A549 (cell line): ENCODE results near the gene PIM1. TPM values are rescaled to one million over a fixed set of nuclear protein-coding genes. Genes with fewer than 3 reads are reported as not detected.
A peak's percentile ranks its signal among the peaks of the same experiment; 100 is the strongest.

Source experiments
- ATAC-seq, 2 experiments: fragments of 200-7000 bp in 1 of 2; fragments of >200 bp in 1 of 2; cut with Nextera tagmentation in 1 of 2; cut with Tn5 transposase in 1 of 2; 3 replicates each; pipeline versions ENCODE4 v1.8.0 to v1.9.1; 2018 to 2020; ENCODE audit warnings: mild to moderate bottlenecking in 1 of 2, moderate library complexity in 1 of 2
- CTCF ChIA-PET: fragments of 300-600 bp; sonication (Branson Sonifier 250); formaldehyde crosslinking; extraction: SDS; loops from one replicate; lab custom pipeline; 2021; ENCODE audit warnings: antibody characterized with exemption, inconsistent platforms; lab: Yijun Ruan, JAX
- POLR2A ChIA-PET: fragments of 350-600 bp; formaldehyde crosslinking; extraction: SDS; loops from one replicate; lab custom pipeline; 2021; ENCODE audit warnings: antibody characterized with exemption, inconsistent platforms; lab: Yijun Ruan, JAX
- DNase-seq, 2 experiments: peaks; one replicate each; pipeline versions ENCODE4 v3.0.0 to v3.0.0-alpha.2; 2011 to 2016; ENCODE audit warnings: low read depth in 1 of 2, low spot score in 1 of 2
- FAIRE-seq: peaks from 2 replicates; lab custom pipeline; 2011; peaks lifted over from hg19 to GRCh38; lab: Jason Lieb, UNC
- H3K27ac ChIP-seq, 2 experiments: fragments of >200 bp; sonication (Bioruptor Twin); formaldehyde crosslinking; 3 replicates each; pipeline ENCODE4 v1.5.1; 2016 to 2017
- H3K4me1 ChIP-seq: fragments of >200 bp; sonication (Bioruptor Twin); formaldehyde crosslinking; 3 replicates; pipeline ENCODE4 v1.6.1; 2016
- H3K4me2 ChIP-seq: fragments of >200 bp; sonication (Bioruptor Twin); formaldehyde crosslinking; 3 replicates; pipeline ENCODE4 v1.6.1; 2016
- H3K4me3 ChIP-seq: fragments of >200 bp; sonication (Bioruptor Twin); formaldehyde crosslinking; 3 replicates; pipeline ENCODE4 v1.5.1; 2016
- H3K9me3 ChIP-seq: fragments of >200 bp; sonication (Bioruptor Twin); formaldehyde crosslinking; 3 replicates; pipeline ENCODE4 v1.6.1; 2016
- BHLHE40 ChIP-seq: IDR thresholded peaks from 2 replicates; pipeline ENCODE4 v1.6.1; 2012; ENCODE audit warnings: low read depth, low read length, inconsistent platforms
- CHD2 ChIP-seq: fragments of 150-350 bp; IDR thresholded peaks from 2 replicates; pipeline ENCODE4 v1.6.1; 2014; ENCODE audit warnings: low read length; ENCODE audit not compliant: partially characterized antibody
- EHF ChIP-seq: fragments of 250-450 bp; sonication (Bioruptor Pico); IDR thresholded peaks from 2 replicates; pipeline ENCODE4 v1.5.0; 2020; ENCODE audit warnings: mild to moderate bottlenecking
- FOSL2 ChIP-seq, 2 experiments: fragments of 450-650 bp in 1 of 2; fragments of >200 bp in 1 of 2; sonication (Bioruptor Twin) in 1 of 2; formaldehyde crosslinking; IDR thresholded peaks; 2 replicates each; pipeline versions ENCODE4 v1.5.0 to v1.6.1; 2016 to 2020; ENCODE audit warnings: mild to moderate bottlenecking in 1 of 2, moderate library complexity in 1 of 2
- HOXB13 ChIP-seq: fragments of 250-450 bp; sonication (Bioruptor Pico); IDR thresholded peaks from 2 replicates; pipeline ENCODE4 v1.5.0; 2020; ENCODE audit warnings: low read depth, mild to moderate bottlenecking, moderate library complexity
- JUN ChIP-seq, 2 experiments: fragments of >200 bp; sonication (Bioruptor Twin); formaldehyde crosslinking; IDR thresholded peaks; 2 replicates in 1 of 2; 3 replicates in 1 of 2; pipeline ENCODE4 v1.6.1; 2016 to 2017
- MYC ChIP-seq: IDR thresholded peaks from 2 replicates; pipeline ENCODE4 v1.6.1; 2012; ENCODE audit warnings: mild to moderate bottlenecking, inconsistent platforms, low read length, improper control_type of control experiment, borderline replicate concordance
- NPAS2 ChIP-seq: fragments of 250-450 bp; sonication (Bioruptor Pico); IDR thresholded peaks from 2 replicates; pipeline ENCODE4 v1.8.0; 2022; ENCODE audit warnings: mild to moderate bottlenecking, moderate library complexity, borderline replicate concordance
- RFX5 ChIP-seq: fragments of 450-650 bp; IDR thresholded peaks from 2 replicates; pipeline ENCODE4 v1.7.1; 2014; ENCODE audit warnings: antibody characterized with exemption, mild to moderate bottlenecking, moderate library complexity
- SMC3 ChIP-seq: fragments of >200 bp; sonication (Bioruptor Twin); formaldehyde crosslinking; IDR thresholded peaks from 3 replicates; pipeline ENCODE4 v1.6.1; 2018; ENCODE audit warnings: inconsistent platforms
- ZC3H11A ChIP-seq: fragments of 450-650 bp; IDR thresholded peaks from 2 replicates; pipeline ENCODE4 v1.6.1; 2014; ENCODE audit warnings: antibody characterized with exemption, mild to moderate bottlenecking
- whole genome bisulfite sequencing: methylation state at CpG from one replicate; pipeline ENCODE4 v1.1.6; 2017; ENCODE audit errors: missing lambda C conversion rate; 5-methylcytosine and 5-hydroxymethylcytosine counted together
- polyA plus RNA-seq, 4 experiments: library from polyadenylated mRNA; depleted of rRNA in 3 of 4; stranded (reverse); fragments of >200 nt; fragmentation: RNase III in 1 of 4; extraction: RNeasy Plus Mini Kit Qiagen cat#74134 plus additional on column Dnase treatment in 1 of 4; gene quantifications; 2 replicates in 3 of 4; 3 replicates in 1 of 4; pipeline ENCODE4 v1.2.3, GENCODE V29; 2011 to 2017
- TF ChIP-seq, protein P1 (sequence below): fragments of 450-650 bp; IDR thresholded peaks from 2 replicates; pipeline ENCODE4 v1.6.1; 2014; ENCODE audit warnings: antibody characterized with exemption
- TF ChIP-seq, protein P2 (sequence below): fragments of >200 bp; sonication (Bioruptor Twin); formaldehyde crosslinking; IDR thresholded peaks from 3 replicates; pipeline ENCODE4 v1.5.1; 2016

The PIM1 gene
- polyA plus RNA-seq, 2 of the 4 experiments (the other 2 are of a cell fraction), result 15.4 to 19.0 TPM

DNA sequence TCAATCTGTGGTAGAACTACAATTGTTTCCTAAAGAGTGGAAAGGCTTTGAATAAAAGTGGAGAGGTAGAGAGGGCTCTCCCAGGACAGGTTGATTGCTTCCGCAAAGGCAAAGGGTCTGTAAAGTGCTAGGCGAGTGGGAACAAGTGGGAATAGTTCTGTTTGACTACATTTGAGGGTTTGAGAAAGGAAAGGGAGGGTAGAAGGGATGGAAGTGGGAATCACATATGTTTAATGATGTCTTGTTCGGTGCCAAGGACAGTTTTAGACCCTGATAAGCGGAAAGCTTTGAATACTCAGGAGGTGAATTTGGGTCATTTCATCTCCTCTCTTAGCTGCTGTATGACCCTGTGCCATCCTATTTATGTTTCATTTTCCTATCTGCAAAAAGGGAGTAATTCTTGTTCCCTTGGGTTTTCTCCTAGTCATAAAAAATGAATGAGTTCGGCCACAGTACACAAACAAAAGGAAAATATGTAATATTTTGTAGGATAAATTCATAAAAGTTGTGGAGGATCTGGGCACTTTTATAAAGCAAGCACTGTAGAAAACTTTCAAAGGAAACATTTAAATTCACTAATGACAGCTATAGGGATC lies 1.7 kb upstream of the PIM1 start:
- Histone ChIP-seq H3K4me3 (no peak overlapping the region), H3K9me3 (no peaks in the 10 kb centered on the region), H3K27ac (peak overlapping the region in 1 of 2 experiments; percentile 60; a peak in 3 of 6 replicates), H3K4me1 (peaks cover 20% of the 10 kb centered on the region), H3K4me2 (peak overlapping the region; percentile 93)
- 89% methylated on average over 5 of the region's 5 CpGs for WGBS
- POLR2A ChIA-PET, result interaction anchor here (2.4 to 4.0 kb wide), 2 partner anchors 31 to 66 kb away, joined by 24 to 32 read pairs; no protein-coding TSS in a partner anchor
- CTCF ChIA-PET, result interaction anchor here (0.9 to 18.4 kb wide), 6 partner anchors 27 to 150 kb away, joined by 3 to 449 read pairs (median 4); no protein-coding TSS in a partner anchor
- no peak for DNase-seq
- no peak for FAIRE-seq
- ATAC-seq, result no peak
- TF ChIP-seq RFX5, result no peak
- no peak for TF ChIP-seq NPAS2 (CRISPR knock-in tag)
- TF ChIP-seq BHLHE40, result no peak
- TF ChIP-seq EHF, result no peak
- TF ChIP-seq HOXB13 (CRISPR knock-in tag), result no peak
- TF ChIP-seq, protein P1, sequence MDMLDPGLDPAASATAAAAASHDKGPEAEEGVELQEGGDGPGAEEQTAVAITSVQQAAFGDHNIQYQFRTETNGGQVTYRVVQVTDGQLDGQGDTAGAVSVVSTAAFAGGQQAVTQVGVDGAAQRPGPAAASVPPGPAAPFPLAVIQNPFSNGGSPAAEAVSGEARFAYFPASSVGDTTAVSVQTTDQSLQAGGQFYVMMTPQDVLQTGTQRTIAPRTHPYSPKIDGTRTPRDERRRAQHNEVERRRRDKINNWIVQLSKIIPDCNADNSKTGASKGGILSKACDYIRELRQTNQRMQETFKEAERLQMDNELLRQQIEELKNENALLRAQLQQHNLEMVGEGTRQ, result no peak

DNA sequence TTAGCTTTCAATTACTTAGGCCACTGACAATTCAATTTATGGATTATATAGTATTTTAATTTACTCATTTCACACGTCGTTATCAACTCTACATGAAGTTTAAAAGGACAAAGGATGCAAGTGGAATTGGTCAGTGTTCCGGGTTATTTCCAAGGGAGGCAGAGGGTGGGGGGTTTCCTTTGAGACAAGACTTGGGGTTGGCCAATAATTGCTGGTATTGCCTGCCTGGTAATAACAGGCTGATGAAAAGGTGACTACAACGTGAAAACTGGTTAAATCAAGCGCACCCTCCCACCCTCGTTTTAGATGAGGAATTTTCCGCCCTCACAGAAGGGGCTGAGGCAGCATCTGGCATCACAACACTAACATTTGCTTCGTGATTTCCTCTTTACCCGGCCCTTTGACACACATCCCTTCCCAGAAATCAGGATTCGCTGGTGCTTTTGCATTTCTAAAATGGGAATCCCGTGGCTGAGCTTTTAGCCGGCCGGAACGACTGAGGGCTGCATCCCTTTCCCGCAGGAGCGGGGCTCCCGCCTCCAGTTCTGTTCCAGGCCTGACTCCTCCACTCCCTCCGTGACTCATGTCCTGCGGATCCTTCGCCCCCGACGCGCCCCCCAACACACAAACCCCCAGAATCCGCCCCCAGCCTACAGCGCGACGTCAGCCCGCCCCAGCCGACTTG lies 999 bp upstream of the PIM1 start:
- H3K4me1 ChIP-seq, result peaks cover 21% of the 10 kb centered on the region
- ChIA-PET CTCF (interaction anchor here (0.7 to 18.4 kb wide), 9 partner anchors 18 to 151 kb away, joined by 3 to 449 read pairs (median 4); no protein-coding TSS in a partner anchor), POLR2A (interaction anchor here (0.6 to 4.0 kb wide), 12 partner anchors 8 to 131 kb away, joined by 3 to 32 read pairs (median 4); no protein-coding TSS in a partner anchor)
- peak; percentile 32 to 41 for ATAC-seq
- WGBS, result 16% methylated on average over 17 of the region's 29 CpGs
- TF ChIP-seq ZC3H11A (no peak), MYC (no peak), FOSL2 (IDR thresholded peaks at IDR 0.05) (no peak), FOSL2 (CRISPR knock-in tag; IDR thresholded peaks at IDR 0.05) (peak; percentile 39)
- TF ChIP-seq, all 56 proteins: peak for 1
- Histone ChIP-seq H3K9me3 (no peaks in the 10 kb centered on the region), H3K4me3 (peak overlapping the region; percentile 62), H3K4me2 (peak overlapping the region; percentile 93), H3K27ac (peak overlapping the region; percentile 85 to 88)
- DNase-seq (peak in 1 of 2 experiments; percentile 63), FAIRE-seq (no peak)

DNA sequence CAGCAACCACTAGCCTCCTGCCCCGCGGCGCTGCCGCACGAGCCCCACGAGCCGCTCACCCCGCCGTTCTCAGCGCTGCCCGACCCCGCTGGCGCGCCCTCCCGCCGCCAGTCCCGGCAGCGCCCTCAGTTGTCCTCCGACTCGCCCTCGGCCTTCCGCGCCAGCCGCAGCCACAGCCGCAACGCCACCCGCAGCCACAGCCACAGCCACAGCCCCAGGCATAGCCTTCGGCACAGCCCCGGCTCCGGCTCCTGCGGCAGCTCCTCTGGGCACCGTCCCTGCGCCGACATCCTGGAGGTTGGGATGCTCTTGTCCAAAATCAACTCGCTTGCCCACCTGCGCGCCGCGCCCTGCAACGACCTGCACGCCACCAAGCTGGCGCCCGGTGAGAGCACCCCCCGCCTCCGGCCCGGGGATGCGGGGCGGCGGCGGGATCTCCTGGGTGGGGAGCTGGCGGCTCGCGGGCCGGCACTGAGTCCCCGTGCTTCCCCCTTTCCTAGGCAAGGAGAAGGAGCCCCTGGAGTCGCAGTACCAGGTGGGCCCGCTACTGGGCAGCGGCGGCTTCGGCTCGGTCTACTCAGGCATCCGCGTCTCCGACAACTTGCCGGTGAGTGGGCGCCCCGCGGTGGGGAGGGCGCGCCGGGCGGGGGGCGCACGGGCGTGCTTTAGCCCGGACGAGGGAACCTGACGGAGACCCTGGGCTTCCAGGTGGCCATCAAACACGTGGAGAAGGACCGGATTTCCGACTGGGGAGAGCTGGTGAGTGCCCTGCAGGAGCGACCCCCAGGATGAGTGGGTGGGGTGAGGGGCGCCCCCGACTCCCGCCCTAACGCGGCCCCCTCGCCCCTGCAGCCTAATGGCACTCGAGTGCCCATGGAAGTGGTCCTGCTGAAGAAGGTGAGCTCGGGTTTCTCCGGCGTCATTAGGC lies 585 bp downstream of the PIM1 start:
- WGBS, result 0% methylated on average over 4 of the region's 92 CpGs
- CTCF ChIA-PET, result interaction anchor here (0.8 to 18.4 kb wide), 27 partner anchors 10 to 417 kb away, joined by 3 to 449 read pairs (median 5); no protein-coding TSS in a partner anchor
- peak in 1 of 2 experiments; percentile 42 for DNase-seq
- TF ChIP-seq CHD2 (no peak), SMC3 (peak; percentile 21; the same call in 2 of the 3 replicates), JUN (IDR thresholded peaks at IDR 0.05) (0 out of 5 replicates have a peak, but pooled peaks of 1 of the 2 experiments have one; percentile 11)
- TF ChIP-seq, protein P2, sequence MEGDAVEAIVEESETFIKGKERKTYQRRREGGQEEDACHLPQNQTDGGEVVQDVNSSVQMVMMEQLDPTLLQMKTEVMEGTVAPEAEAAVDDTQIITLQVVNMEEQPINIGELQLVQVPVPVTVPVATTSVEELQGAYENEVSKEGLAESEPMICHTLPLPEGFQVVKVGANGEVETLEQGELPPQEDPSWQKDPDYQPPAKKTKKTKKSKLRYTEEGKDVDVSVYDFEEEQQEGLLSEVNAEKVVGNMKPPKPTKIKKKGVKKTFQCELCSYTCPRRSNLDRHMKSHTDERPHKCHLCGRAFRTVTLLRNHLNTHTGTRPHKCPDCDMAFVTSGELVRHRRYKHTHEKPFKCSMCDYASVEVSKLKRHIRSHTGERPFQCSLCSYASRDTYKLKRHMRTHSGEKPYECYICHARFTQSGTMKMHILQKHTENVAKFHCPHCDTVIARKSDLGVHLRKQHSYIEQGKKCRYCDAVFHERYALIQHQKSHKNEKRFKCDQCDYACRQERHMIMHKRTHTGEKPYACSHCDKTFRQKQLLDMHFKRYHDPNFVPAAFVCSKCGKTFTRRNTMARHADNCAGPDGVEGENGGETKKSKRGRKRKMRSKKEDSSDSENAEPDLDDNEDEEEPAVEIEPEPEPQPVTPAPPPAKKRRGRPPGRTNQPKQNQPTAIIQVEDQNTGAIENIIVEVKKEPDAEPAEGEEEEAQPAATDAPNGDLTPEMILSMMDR, result peak; percentile 3; the same call in 1 of the 3 replicates
- TF ChIP-seq, protein P1, result no peak
- TF ChIP-seq, all 56 proteins: peak for 3
- ATAC-seq (peak; percentile 63 to 66), FAIRE-seq (no peak)
- peak overlapping the region; percentile 92 for H3K4me3 ChIP-seq
- POLR2A ChIA-PET, result interaction anchor here (0.6 to 4.0 kb wide), 18 partner anchors 10 to 575 kb away, joined by 3 to 32 read pairs (median 8); no protein-coding TSS in a partner anchor
- H3K4me2 ChIP-seq, result peak overlapping the region; percentile 73
- H3K27ac ChIP-seq, result peak overlapping the region; percentile 94 to 97
- H3K9me3 ChIP-seq, result no peaks in the 10 kb centered on the region
- peaks cover 21% of the 10 kb centered on the region for H3K4me1 ChIP-seq
